ENCODE data around the gene SLC4A3.
"Not testable (repeated sequence)": the region's sequence is repeated elsewhere in the genome, so short reads cannot be mapped to it uniquely, and the experiment has no call there.

Gene SLC4A3

DNA sequence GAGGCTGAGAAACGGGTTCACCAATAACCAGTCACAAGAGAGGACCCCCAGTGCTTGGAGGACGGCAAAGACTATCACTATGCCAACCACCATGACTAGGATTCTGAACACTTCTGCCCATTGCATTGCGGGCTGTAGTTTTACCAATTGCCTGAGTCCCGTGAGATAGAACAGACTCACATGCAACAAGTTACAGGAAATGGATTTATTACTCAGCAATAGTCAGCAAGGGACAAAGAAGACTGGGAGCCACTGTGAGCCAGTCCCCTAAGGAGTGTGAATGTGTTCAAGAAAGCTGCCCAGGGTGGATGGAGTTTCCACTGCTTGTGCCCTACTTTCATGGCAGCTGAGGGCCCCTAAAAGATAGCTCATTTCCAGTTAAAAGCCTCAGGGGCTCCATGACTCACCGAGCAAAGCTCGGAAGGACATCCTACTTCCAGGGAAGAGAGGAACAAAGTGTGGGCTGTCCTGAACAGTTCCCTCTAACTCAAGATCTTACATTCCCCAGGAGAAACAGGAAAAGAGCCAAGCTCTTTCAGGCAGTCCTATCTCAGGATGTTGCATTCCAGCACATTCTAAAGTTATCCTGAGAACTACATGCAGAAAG is 54.4 kb downstream of the SLC4A3 start:
- no peak for DNase-seq (ENCODE audit: low spot score)

DNA sequence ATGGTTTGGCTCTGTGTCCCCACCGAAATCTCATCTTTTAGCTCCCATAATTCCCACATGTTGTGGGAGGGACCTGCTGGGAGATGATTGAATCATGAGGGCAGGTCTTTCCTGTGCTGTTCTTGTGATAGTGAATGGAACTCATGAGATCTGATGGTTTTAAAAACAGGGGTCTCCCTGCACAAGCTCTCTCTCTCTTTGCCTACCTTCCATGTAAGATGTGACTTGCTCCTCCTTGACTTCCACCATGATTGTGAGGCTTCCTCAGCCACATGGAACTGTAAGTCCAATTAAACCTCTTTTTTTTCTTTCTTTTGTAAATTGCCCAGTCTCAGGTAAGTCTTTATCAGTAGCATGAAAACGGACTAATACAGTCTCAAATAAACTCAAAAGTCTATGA is 56.0 kb downstream of the SLC4A3 start:
- DNase-seq (ENCODE audit: low spot score): not testable (repeated sequence)

DNA sequence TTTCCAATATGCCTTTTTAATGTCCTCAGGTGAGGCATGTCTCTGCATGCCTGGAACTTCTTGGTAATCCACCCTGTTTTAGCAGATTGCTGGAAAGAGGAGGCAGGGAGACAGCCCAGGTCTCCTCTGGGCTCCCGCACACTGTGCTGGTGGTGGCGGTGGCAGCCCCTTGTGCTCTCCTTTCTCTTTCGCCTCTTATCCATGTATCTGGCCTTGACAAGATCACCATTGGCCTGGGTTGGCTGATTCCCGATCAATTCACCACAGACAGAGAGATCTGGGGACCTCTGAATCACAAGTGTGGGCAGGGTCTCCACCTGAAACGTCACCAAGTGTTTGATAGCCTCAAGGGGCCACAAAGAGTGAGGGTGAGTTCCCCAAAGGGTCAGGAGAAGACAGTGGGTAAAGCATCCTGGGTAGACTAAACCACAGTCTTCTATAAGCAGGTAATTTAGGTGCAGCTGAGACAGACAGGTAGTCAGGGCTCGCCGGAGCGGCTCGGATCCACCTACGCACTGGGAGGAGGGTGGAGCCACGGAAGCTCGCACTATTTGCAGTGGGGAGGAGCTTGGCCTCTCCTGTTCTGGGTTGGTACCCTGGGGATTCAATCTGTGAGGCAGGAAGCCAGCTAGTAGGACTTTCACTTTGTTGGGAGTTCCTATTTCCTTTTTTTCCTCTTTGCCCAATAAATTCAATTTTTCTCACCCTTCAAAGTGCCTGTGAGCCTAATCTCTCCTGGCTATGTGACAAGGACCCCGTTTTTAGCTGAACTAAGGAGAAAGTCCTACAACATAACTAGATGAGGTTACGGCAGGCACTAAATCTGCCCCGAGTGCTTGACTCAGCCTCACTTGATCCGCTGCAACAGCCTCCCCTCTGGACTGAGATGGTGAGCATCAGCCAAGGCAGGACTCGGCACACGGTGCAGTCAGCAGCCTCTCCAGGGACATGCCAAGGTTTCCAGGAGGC is 57.6 kb downstream of the SLC4A3 start:
- DNase-seq (ENCODE audit: low spot score): peak; percentile 25

DNA sequence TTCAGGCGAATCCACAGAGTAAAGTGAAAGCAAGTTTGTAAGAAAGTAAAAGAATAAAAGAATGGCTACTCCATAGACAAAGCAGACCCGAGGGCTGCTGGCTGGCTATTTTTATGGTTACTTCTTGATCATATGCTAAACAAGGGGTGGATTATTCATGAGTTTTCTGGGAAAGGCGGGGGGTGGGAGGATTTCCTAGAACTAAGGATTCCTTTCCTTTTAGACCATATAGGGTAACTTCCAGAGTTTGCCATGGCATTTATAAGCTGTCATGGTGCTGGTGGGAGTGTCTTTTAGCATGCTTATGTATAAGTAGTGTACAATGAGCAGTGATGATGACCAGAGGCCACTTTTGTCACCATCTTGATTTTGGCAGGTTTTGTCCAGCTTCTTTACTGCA is 59.8 kb downstream of the SLC4A3 start:
- no peak for DNase-seq (ENCODE audit: low spot score)

DNA sequence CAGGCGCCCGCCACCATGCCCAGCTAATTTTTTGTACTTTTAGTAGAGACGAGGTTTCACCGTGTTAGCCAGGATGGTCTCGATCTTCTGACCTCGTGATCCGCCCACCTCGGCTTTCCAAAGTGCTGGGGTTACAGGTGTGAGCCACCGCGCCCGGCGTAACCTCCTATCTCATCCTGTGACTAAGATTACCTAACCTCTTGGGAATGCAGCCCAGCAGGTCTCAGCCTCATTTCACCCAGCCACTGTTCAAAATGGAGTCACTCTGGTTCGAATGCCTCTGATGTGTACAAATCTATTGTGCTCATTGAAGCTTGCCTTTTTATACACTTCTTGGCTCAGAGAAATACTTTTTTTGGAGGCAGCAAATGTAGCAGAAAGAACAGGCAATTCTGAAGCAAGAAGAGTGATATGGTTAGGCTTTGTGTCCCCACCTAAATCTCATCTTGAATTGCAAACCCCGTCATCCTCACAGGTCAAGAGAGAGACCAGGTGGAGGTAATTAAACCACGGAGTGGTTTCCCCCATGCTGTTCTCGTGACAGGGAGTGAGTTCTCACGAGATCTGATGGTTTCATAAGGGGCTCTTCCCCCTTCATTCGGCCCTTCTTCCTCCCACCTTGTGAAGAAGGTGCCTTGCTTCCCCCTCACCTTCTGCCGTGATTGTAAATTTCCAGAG is 60.6 kb downstream of the SLC4A3 start:
- DNase-seq (ENCODE audit: low spot score): no peak

DNA sequence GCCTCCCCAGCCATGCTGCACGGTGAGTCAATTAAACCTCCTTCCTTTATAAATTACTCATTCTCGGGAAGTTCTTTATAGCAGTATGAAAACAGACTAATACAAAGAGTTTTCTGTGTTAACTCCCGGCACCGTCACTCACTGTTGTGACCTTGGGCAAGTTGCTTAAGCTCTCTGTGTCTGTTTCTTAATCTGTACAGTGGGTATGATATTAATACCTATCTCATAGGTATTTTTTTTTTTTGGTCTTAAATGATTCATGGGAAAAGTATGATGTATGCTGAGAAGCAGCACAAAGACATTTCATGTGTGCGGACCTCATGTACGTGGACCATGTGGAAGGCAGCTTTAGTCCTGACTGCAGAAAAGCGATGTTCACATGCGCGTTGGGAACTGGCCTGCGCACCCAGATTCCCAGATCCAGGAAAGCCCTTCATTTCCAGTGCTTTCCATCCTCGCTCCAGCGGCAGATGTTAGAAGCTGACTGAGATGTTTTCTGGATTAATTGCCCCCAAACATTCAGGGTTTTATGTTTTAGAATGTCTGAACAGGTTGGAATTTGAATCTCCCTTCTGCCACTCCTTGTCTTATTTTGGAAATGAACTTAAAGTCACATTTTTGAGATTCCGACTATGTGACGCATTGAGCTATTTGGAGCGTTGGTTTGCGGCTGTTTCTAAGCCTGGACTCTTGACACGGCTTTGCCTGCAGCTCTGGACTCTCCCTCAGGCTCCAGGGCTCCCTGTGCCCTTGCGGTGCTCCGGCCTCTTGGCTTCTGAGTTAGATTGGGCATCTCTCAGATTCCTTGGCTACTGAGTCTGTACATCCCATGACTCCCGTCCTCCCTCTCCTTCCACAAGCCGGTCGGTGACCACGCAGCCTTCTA is 61.4 kb downstream of the SLC4A3 start:
- no peak for DNase-seq (ENCODE audit: low spot score)

DNA sequence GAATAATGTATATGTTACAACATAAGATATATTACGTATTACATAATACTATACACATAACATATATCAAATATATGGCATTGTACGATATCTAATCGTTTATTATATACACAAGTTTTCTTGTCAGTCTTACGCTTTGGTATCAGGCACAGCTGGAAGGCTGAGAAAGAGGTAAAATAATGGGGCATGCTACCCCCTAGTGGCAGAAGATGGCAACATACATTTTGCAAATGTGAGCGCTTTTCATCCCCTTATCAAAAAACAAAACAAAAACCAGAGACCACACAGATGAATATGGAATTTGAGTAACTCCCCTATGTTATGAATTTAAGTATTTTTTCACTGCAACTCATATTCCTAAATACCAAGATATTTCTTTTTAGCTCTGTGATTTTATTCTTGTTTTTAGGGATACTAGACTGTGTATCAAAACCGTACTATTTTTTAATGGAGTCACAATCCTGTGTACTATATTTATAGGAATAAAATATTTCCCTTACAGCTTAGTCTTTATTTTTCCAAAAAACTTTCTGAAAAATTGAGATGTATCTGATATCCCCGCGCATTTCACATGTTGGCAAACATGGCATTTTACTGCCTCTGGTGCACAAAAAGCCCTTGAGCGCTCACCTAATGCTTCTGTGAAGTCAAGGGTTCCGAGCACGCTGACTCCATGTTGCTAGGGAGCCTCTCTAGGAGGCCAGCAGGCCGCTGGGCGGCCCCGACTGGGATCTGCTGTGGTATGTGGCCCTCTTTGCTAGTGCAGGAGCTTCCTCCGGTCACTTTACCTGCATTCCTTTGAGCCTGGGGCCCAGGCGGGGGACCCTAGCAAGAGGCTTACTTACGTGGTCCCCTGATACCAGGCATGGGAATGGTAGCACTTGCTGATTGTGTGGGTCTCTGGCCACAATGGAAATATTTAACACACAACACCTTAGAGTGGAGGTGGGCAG is 62.5 kb downstream of the SLC4A3 start:
- peak; percentile 10 for DNase-seq (ENCODE audit: low spot score)

DNA sequence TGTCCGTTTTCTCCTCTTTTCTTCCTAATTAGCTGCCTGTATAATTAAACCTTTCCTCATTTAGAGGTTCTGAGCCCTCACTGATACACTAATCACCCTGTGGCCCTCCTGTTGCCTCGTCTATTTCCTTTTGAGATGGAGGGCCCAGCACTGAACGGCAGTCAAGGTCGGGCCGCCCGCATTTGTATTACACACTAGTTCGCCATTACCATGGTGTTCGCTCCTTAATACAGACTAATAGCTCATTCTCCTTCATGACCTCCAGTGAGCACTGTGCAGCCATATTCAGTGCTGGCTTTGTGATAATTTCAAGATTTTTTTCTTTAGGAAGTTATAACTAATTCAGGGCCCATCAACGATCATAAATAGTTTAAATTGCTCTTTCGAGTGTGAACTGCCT is 64.1 kb downstream of the SLC4A3 start:
- no peak for DNase-seq (ENCODE audit: low spot score)

All from CD4-positive, alpha-beta T cell treated with Interleukin-6 at 100 ng/mL for 8 hours (primary cell).